Measurements from ENCODE around the gene CLSTN1.

GRCh38 chr1:9691108-9691445 is 132.7 kb downstream of the CLSTN1 start:
- no peak for TF ChIP-seq CTCF (IDR thresholded peaks at IDR 0.05)
- no peak for TF ChIP-seq SIN3A (IDR thresholded peaks at IDR 0.05; ENCODE audit: borderline replicate concordance, low read depth, low read length)
- TF ChIP-seq FOXM1 (IDR thresholded peaks at IDR 0.05; ENCODE audit: low read depth), result no peak
- TF ChIP-seq RFX5 (IDR thresholded peaks at IDR 0.05; ENCODE audit: low read length), result no peak
- no peak for TF ChIP-seq RAD21 (IDR thresholded peaks at IDR 0.05; ENCODE audit: low read length)

Data from SK-N-SH (cell line).